HepG2 (cell line): ENCODE measurements around the gene LRP1B. TPM values are rescaled to one million over a fixed set of nuclear protein-coding genes. Genes with fewer than 3 reads are reported as not detected.

Source experiments
- ATAC-seq: fragments of 200-7000 bp; cut with Tn5 transposase; 3 replicates; pipeline ENCODE4 v1.9.1; 2020; ENCODE audit warnings: mild to moderate bottlenecking, moderate library complexity
- BruUV-seq: library from RNA; stranded (reverse); fragments of 400-500 nt; replicated peaks from 2 replicates; lab custom pipeline; 2021; lab: Mats Ljungman, UMichigan
- CTCF ChIA-PET: fragments of 300-600 bp; formaldehyde crosslinking; extraction: SDS; loops from one replicate; lab custom pipeline; 2021; ENCODE audit warnings: low total read pairs, inconsistent platforms, low intra/inter-chr PET ratio; lab: Yijun Ruan, JAX
- POLR2A ChIA-PET: fragments of 350-600 bp; sonication (Branson Sonifier 250); formaldehyde crosslinking; loops from one replicate; lab custom pipeline; 2020; ENCODE audit warnings: antibody characterized with exemption, inconsistent platforms; lab: Yijun Ruan, JAX
- DNase-seq: peaks from one replicate; pipeline ENCODE4 v3.0.0-alpha.2; 2015; ENCODE audit warnings: low spot score
- FAIRE-seq: peaks from 3 replicates; lab custom pipeline; 2011; peaks lifted over from hg19 to GRCh38; lab: Jason Lieb, UNC
- H2AFZ ChIP-seq: one replicate; pipeline ENCODE4 v1.6.1; 2011; ENCODE audit warnings: low read length, inconsistent platforms
- H3K27ac ChIP-seq: fragments of 300-600 bp; 3 replicates; pipeline ENCODE4 v1.8.0; 2011; ENCODE audit warnings: mixed run types, mild to moderate bottlenecking, mixed read lengths, low read length, inconsistent platforms; ENCODE audit not compliant: insufficient read depth; ENCODE audit errors: extremely low read length
- H3K27me3 ChIP-seq, 2 experiments: fragments of 200-600 bp in 1 of 2; 2 replicates in 1 of 2; 3 replicates in 1 of 2; pipeline versions ENCODE4 v1.6.0 to v1.8.0; 2011; ENCODE audit warnings: low read length in 2 of 2, mild to moderate bottlenecking in 2 of 2, moderate library complexity in 2 of 2, inconsistent platforms in 1 of 2; ENCODE audit not compliant: insufficient read depth in 2 of 2, control insufficient read depth in 1 of 2
- H3K36me3 ChIP-seq, 2 experiments: fragments of 200-600 bp in 1 of 2; replicated peaks in 1 of 2; 2 replicates in 1 of 2; 3 replicates in 1 of 2; pipeline versions ENCODE4 v1.5.1 to v1.8.0; 2011; ENCODE audit warnings: low read length in 2 of 2, inconsistent platforms in 1 of 2; ENCODE audit not compliant: insufficient read depth in 2 of 2, control insufficient read depth in 1 of 2
- H3K4me1 ChIP-seq: 2 replicates; pipeline ENCODE4 v1.5.1; 2012; ENCODE audit warnings: low read length, inconsistent platforms; ENCODE audit not compliant: insufficient read depth
- H3K4me2 ChIP-seq: 2 replicates; pipeline ENCODE4 v1.6.0; 2011; ENCODE audit warnings: low read depth, low read length, inconsistent platforms
- H3K4me3 ChIP-seq, 3 experiments: fragments of 200-600 bp in 1 of 3; sonication (generic), shearing (Covaris generic) in 1 of 3; replicated peaks in 1 of 3; 2 replicates each; pipeline ENCODE4 v1.5.1; 2011 to 2016; ENCODE audit warnings: low read length in 3 of 3, inconsistent platforms in 2 of 3, low read depth in 2 of 3, mild to moderate bottlenecking in 2 of 3, control low read depth in 1 of 3, mixed read lengths in 1 of 3; ENCODE audit not compliant: insufficient read depth in 1 of 3
- H3K79me2 ChIP-seq: one replicate; pipeline ENCODE4 v1.6.1; 2011; ENCODE audit warnings: low read length, inconsistent platforms; ENCODE audit not compliant: insufficient read depth
- H3K9ac ChIP-seq: 2 replicates; pipeline ENCODE4 v1.6.0; 2011; ENCODE audit warnings: mild to moderate bottlenecking, low read depth, low read length, inconsistent platforms; ENCODE audit not compliant: insufficient read depth
- H3K9me3 ChIP-seq: 2 replicates; pipeline ENCODE4 v1.5.1; 2012; ENCODE audit warnings: mild to moderate bottlenecking, low read length
- H4K20me1 ChIP-seq: 2 replicates; pipeline ENCODE4 v1.6.0; 2011; ENCODE audit warnings: inconsistent platforms, mild to moderate bottlenecking, low read length, moderate library complexity; ENCODE audit not compliant: insufficient read depth
- BRCA1 ChIP-seq: sonication (generic); formaldehyde crosslinking; IDR thresholded peaks from 2 replicates; pipeline ENCODE4 v1.4.0; 2020; ENCODE audit warnings: missing genetic modification reagents
- CEBPB ChIP-seq: IDR thresholded peaks from 2 replicates; pipeline ENCODE4 v1.6.1; 2011; ENCODE audit warnings: low read depth, low read length, improper control_type of control experiment, borderline replicate concordance
- FOXA3 ChIP-seq: IDR thresholded peaks from 2 replicates; pipeline ENCODE4 v1.6.1; 2016; ENCODE audit warnings: missing genetic modification reagents, missing compliant biosample characterization
- GLI4 ChIP-seq: sonication (generic); formaldehyde crosslinking; IDR thresholded peaks from 2 replicates; pipeline ENCODE4 v1.5.1; 2020; ENCODE audit warnings: missing genetic modification reagents, mild to moderate bottlenecking, moderate library complexity, borderline replicate concordance
- KLF6 ChIP-seq: IDR thresholded peaks from 2 replicates; pipeline ENCODE4 v1.8.0; 2016; ENCODE audit warnings: missing biosample characterization, missing genetic modification reagents
- NFIC ChIP-seq: IDR thresholded peaks from 2 replicates; pipeline ENCODE4 v1.6.1; 2012; ENCODE audit warnings: mild to moderate bottlenecking, low read length, inconsistent platforms
- NFKB2 ChIP-seq: sonication (generic); formaldehyde crosslinking; IDR thresholded peaks from 2 replicates; pipeline ENCODE4 v1.4.0; 2020; ENCODE audit warnings: missing genetic modification reagents, borderline replicate concordance
- ZFYVE20 ChIP-seq: sonication (generic); formaldehyde crosslinking; IDR thresholded peaks from 2 replicates; pipeline ENCODE4 v1.8.0; 2023; ENCODE audit warnings: low read depth, mild to moderate bottlenecking, moderate library complexity, missing genetic modification reagents, borderline replicate concordance
- ZNF207 ChIP-seq: fragments of 450-650 bp; IDR thresholded peaks from 2 replicates; pipeline ENCODE4 v1.6.1; 2016; ENCODE audit warnings: antibody characterized with exemption, borderline replicate concordance
- ZNF547 ChIP-seq: sonication (generic); formaldehyde crosslinking; IDR thresholded peaks from 2 replicates; pipeline ENCODE4 v1.5.1; 2020; ENCODE audit warnings: mild to moderate bottlenecking, missing genetic modification reagents
- WGBS: methylation state at CpG from one replicate; pipeline ENCODE4 v1.1.6; 2017; ENCODE audit warnings: low lambda C conversion rate; 5-methylcytosine and 5-hydroxymethylcytosine counted together
- in situ Hi-C: cut with HindIII; loops from 2 replicates; pipeline ENCODE4 v1.10.0; 2017; ENCODE audit warnings: low pct_unique_long_range_greater_than_20kb; ENCODE audit not compliant: extremely low pct_ligation_motif_present
- intact Hi-C: fragments of 100-400 bp; cut with micrococcal nuclease; formaldehyde crosslinking; loops from one replicate; pipeline ENCODE4 v1.10.0; 2022; ENCODE audit not compliant: unreplicated experiment
- polyA plus RNA-seq, 8 experiments: library from polyadenylated mRNA; depleted of rRNA in 3 of 8; stranded (reverse) in 7 of 8; unstranded in 1 of 8; fragments of >200 nt; fragmentation: Illumina TruSeq in 4 of 8; extraction: Trizol in 4 of 8; gene quantifications; 2 replicates each; pipeline versions ENCODE4 v1.2.1 to v1.2.3, GENCODE V29; 2011 to 2016; ENCODE audit warnings: low read depth in 4 of 8, missing spikeins in 1 of 8, mixed read lengths in 1 of 8; ENCODE audit not compliant: insufficient read depth in 1 of 8
- total RNA-seq, 5 experiments: library from RNA; depleted of rRNA; stranded (reverse); fragments of >200 nt; fragmentation: Illumina TruSeq; extraction: Trizol; gene quantifications; 2 replicates each; pipeline ENCODE4 v1.2.3, GENCODE V29; 2016; ENCODE audit warnings: low read depth in 1 of 5
- TF ChIP-seq, protein P1 (sequence below): fragments of 450-650 bp; IDR thresholded peaks from 2 replicates; pipeline ENCODE4 v1.6.1; 2017; ENCODE audit warnings: mild to moderate bottlenecking

Gene LRP1B
- total and polyA plus RNA-seq, 2 of the 13 experiments (the other 11 are each of a cell fraction or from before 2014, with no cell fraction given): 0.04 TPM; not detected in 1

DNA sequence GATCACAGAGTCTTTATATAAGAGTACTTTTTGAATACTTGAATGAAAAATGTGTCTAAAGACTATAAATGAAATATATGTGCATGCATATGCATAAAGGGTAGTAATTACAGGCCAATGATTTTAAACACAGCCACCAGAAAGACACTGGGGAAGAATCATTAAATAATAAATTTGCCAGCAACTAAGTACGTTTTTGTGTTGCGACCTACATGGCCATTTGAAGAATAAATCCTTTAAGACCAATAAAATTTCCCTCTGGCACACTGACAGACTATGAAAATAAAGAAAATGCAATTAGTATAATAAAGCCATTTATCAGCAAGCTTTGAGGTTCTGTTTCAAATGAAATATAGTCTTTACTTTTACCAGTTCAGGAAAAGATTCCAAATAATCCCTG is 1413.3 kb downstream of the LRP1B start:
- Histone ChIP-seq H4K20me1 (no peaks in the 10 kb centered on the region), H3K9me3 (no peaks in the 10 kb centered on the region), H3K27ac (no peak overlapping the region), H3K4me3 (no peak overlapping the region), H3K27me3 (no peaks in the 10 kb centered on the region), H3K4me2 (no peak overlapping the region), H3K4me1 (no peaks in the 10 kb centered on the region), H3K36me3 (no peaks in the 10 kb centered on the region), H3K9ac (no peak overlapping the region), H2AFZ (no peak overlapping the region), H3K79me2 (no peaks in the 10 kb centered on the region)
- in situ Hi-C loops: no loop called here
- 3% methylated on average over 2 of the region's 2 CpGs for WGBS
- ATAC-seq: no peak
- TF ChIP-seq BRCA1 (CRISPR knock-in tag) (no peak), FOXA3 (CRISPR knock-in tag) (no peak), NFKB2 (no peak), ZNF547 (CRISPR knock-in tag) (no peak), ZNF207 (no peak), NFIC (no peak)
- TF ChIP-seq, protein P1, sequence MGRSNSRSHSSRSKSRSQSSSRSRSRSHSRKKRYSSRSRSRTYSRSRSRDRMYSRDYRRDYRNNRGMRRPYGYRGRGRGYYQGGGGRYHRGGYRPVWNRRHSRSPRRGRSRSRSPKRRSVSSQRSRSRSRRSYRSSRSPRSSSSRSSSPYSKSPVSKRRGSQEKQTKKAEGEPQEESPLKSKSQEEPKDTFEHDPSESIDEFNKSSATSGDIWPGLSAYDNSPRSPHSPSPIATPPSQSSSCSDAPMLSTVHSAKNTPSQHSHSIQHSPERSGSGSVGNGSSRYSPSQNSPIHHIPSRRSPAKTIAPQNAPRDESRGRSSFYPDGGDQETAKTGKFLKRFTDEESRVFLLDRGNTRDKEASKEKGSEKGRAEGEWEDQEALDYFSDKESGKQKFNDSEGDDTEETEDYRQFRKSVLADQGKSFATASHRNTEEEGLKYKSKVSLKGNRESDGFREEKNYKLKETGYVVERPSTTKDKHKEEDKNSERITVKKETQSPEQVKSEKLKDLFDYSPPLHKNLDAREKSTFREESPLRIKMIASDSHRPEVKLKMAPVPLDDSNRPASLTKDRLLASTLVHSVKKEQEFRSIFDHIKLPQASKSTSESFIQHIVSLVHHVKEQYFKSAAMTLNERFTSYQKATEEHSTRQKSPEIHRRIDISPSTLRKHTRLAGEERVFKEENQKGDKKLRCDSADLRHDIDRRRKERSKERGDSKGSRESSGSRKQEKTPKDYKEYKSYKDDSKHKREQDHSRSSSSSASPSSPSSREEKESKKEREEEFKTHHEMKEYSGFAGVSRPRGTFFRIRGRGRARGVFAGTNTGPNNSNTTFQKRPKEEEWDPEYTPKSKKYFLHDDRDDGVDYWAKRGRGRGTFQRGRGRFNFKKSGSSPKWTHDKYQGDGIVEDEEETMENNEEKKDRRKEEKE: no peak
- BruUV-seq: no TSS peak
- DNase-seq: no peak
- ChIA-PET CTCF (no interaction called here), POLR2A (no interaction called here)
- intact Hi-C loops: no loop called here
- FAIRE-seq: no peak

DNA sequence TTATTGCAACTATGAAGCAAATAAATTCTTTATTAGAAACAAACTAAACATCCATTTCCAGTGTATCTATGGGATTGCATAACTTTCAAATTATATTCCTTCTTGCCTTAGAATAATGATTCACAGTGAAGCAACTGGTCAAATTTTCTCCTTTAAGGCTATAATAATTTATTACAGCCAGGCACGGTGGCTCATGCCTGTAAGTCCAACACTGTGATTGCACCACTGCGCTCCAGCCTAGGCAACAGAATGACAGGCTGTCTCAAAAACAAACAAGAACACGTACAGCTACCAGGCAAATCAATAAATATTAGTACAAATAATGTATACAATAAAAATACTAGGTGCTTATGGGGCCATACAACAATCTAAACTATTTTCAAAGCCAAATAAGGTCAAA is 1416.2 kb downstream of the LRP1B start:
- in situ Hi-C loops (no loop called here), intact Hi-C loops (no loop called here)
- ChIA-PET CTCF (no interaction called here), POLR2A (no interaction called here)
- Histone ChIP-seq H3K4me2 (no peak overlapping the region), H2AFZ (no peak overlapping the region), H3K36me3 (no peaks in the 10 kb centered on the region), H3K4me3 (no peak overlapping the region), H3K9ac (no peak overlapping the region), H3K4me1 (peaks cover 6% of the 10 kb centered on the region; the same call in 1 of the 2 replicates), H3K27me3 (no peaks in the 10 kb centered on the region), H3K79me2 (no peaks in the 10 kb centered on the region), H3K27ac (no peak overlapping the region), H4K20me1 (no peaks in the 10 kb centered on the region), H3K9me3 (no peaks in the 10 kb centered on the region)
- FAIRE-seq (no peak), ATAC-seq (no peak), DNase-seq (no peak)
- 3% methylated on average over 3 of the region's 3 CpGs for WGBS
- TF ChIP-seq KLF6 (CRISPR knock-in tag) (no peak), ZFYVE20 (CRISPR knock-in tag) (no peak), CEBPB (peak; percentile 2; the same call in 1 of the 2 replicates), GLI4 (CRISPR knock-in tag) (no peak)
- no TSS peak for BruUV-seq
